ENCODE data around the gene OLIG3.

OLIG3 gene

GRCh38 chr6:137494281-137494987, at the start of gene OLIG3:
Gene OLIG3 (minus strand): TSS chr6:137494394. CDS start chr6:137494170, 224 bp downstream.
- DNase-seq (ENCODE audit: low spot score), result no peak
- ChIA-PET CTCF (no interaction called here), POLR2A (ENCODE audit: low non-redundant PET) (no interaction called here)
- TF ChIP-seq CTCF (conservative IDR thresholded peaks at IDR 0.05; ENCODE audit: low read depth), result no peak
- no peak within 1 kb of the TSS for H3K27ac ChIP-seq

GRCh38 chr6:137543114-137543513, 48.9 kb upstream of the OLIG3 start:
- ChIA-PET CTCF (interaction anchor here (0.6 kb wide), 1 partner anchor 174 kb away, joined by 4 read pairs; no protein-coding TSS in a partner anchor), POLR2A (ENCODE audit: low non-redundant PET) (no interaction called here)
- TF ChIP-seq CTCF (conservative IDR thresholded peaks at IDR 0.05; ENCODE audit: low read depth), result no peak
- H3K27ac ChIP-seq, result no peak overlapping the region
- no peak for DNase-seq (ENCODE audit: low spot score)

- no peak for DNase-seq (ENCODE audit: low spot score)
- H3K27ac ChIP-seq, result no peak overlapping the region
- CTCF ChIA-PET, result interaction anchor here (0.6 kb wide), 1 partner anchor 173 kb away, joined by 4 read pairs; no protein-coding TSS in a partner anchor
- TF ChIP-seq CTCF (conservative IDR thresholded peaks at IDR 0.05; ENCODE audit: low read depth), result no peak
- POLR2A ChIA-PET (ENCODE audit: low non-redundant PET), result no interaction called here
Observed at GRCh38 chr6:137542713-137543112, 48.5 kb upstream of the OLIG3 start.

- TF ChIP-seq CTCF (conservative IDR thresholded peaks at IDR 0.05; ENCODE audit: low read depth), result no peak
- no peak for DNase-seq (ENCODE audit: low spot score)
- no peak overlapping the region for H3K27ac ChIP-seq
- CTCF ChIA-PET, result no interaction called here
- POLR2A ChIA-PET (ENCODE audit: low non-redundant PET), result no interaction called here
Observed at GRCh38 chr6:137541534-137542063, 47.4 kb upstream of the OLIG3 start.

GRCh38 chr6:137536104-137536773, 42.0 kb upstream of the OLIG3 start:
- POLR2A ChIA-PET (ENCODE audit: low non-redundant PET), result no interaction called here
- no peak for TF ChIP-seq CTCF (conservative IDR thresholded peaks at IDR 0.05; ENCODE audit: low read depth)

GRCh38 chr6:137531376-137532092, 37.3 kb upstream of the OLIG3 start:
- POLR2A ChIA-PET (ENCODE audit: low non-redundant PET), result no interaction called here
- no peak overlapping the region for H3K27ac ChIP-seq
- TF ChIP-seq CTCF (conservative IDR thresholded peaks at IDR 0.05; ENCODE audit: low read depth), result no peak
- CTCF ChIA-PET, result no interaction called here
- no peak for DNase-seq (ENCODE audit: low spot score)

More at GRCh38 chr6:137536104-137536773, 42.0 kb upstream of the OLIG3 start:
- H3K27ac ChIP-seq, result no peak overlapping the region
- no peak for DNase-seq (ENCODE audit: low spot score)
- CTCF ChIA-PET, result no interaction called here
